ENCODE measurements around the gene MROH2A.
A peak's percentile ranks its signal among the peaks of the same experiment; 100 is the strongest.

Gene MROH2A

GRCh38 chr2:233839447-233839820 is 61.3 kb downstream of the MROH2A start:
- no peak for DNase-seq

- DNase-seq, result no peak
These were observed 62.4 kb downstream of the MROH2A start for GRCh38 chr2:233840520-233840919.

GRCh38 chr2:233841183-233841582 is 63.1 kb downstream of the MROH2A start:
- no peak for DNase-seq

- DNase-seq, result no peak
These were observed 66.1 kb downstream of the MROH2A start for GRCh38 chr2:233844064-233844807.

- DNase-seq, result no peak
These were observed 66.7 kb downstream of the MROH2A start for GRCh38 chr2:233844836-233845235.

- DNase-seq, result no peak
These were observed 67.4 kb downstream of the MROH2A start for GRCh38 chr2:233845301-233846060.

- DNase-seq, result no peak
These were observed 68.5 kb downstream of the MROH2A start for GRCh38 chr2:233846387-233847247.

GRCh38 chr2:233847248-233847898 is 69.2 kb downstream of the MROH2A start:
- no peak for DNase-seq

- no peak for DNase-seq
These were observed 70.1 kb downstream of the MROH2A start for GRCh38 chr2:233848276-233848675.

- no peak for DNase-seq
These were observed 71.6 kb downstream of the MROH2A start for GRCh38 chr2:233849607-233850271.

GRCh38 chr2:233850745-233851144 is 72.6 kb downstream of the MROH2A start:
- no peak for DNase-seq

- DNase-seq, result no peak
These were observed 73.0 kb downstream of the MROH2A start for GRCh38 chr2:233851169-233851568.

- DNase-seq, result no peak
These were observed 73.9 kb downstream of the MROH2A start for GRCh38 chr2:233852056-233852455.

GRCh38 chr2:233853353-233853752 is 75.2 kb downstream of the MROH2A start:
- DNase-seq, result no peak

GRCh38 chr2:233853883-233854240 is 75.7 kb downstream of the MROH2A start:
- no peak for DNase-seq

GRCh38 chr2:233854241-233854981 is 76.3 kb downstream of the MROH2A start, which contains the start of gene HJURP:
Gene HJURP (minus strand): TSS chr2:233854535. CDS start chr2:233854500, 35 bp downstream.
- DNase-seq, result peak; percentile 76

- DNase-seq, result no peak
These were observed 77.2 kb downstream of the MROH2A start for GRCh38 chr2:233855345-233855744.

- DNase-seq, result no peak
These were observed 78.1 kb downstream of the MROH2A start for GRCh38 chr2:233856184-233856583.

GRCh38 chr2:233857511-233858141 is 79.5 kb downstream of the MROH2A start:
- peak; percentile 39 for DNase-seq

- DNase-seq, result no peak
These were observed 80.2 kb downstream of the MROH2A start for GRCh38 chr2:233858331-233858730.

- no peak for DNase-seq
These were observed 84.2 kb downstream of the MROH2A start for GRCh38 chr2:233862261-233862768.

All from T-helper 9 cell (primary cell).